ELR (cell line): Measurements from ENCODE around the gene RSAD2.
"Not testable (repeated sequence)": the region's sequence is repeated elsewhere in the genome, so short reads cannot be mapped to it uniquely, and the experiment has no call there.

ENCODE experiments used
- DNase-seq: peaks from one replicate; pipeline ENCODE4 v3.0.0-alpha.2; 2015; ENCODE audit warnings: low read depth

The RSAD2 gene

GRCh38 chr2:6926071-6926732 is 48.6 kb downstream of the RSAD2 start:
- DNase-seq, result no peak

- DNase-seq, result no peak
These were observed 49.6 kb downstream of the RSAD2 start for GRCh38 chr2:6927186-6927585.

- DNase-seq, result no peak
These were observed 50.2 kb downstream of the RSAD2 start for GRCh38 chr2:6927753-6928152.

- DNase-seq, result no peak
These were observed 50.9 kb downstream of the RSAD2 start for GRCh38 chr2:6928452-6928851.

GRCh38 chr2:6929196-6929819 is 51.7 kb downstream of the RSAD2 start:
- DNase-seq, result no peak

GRCh38 chr2:6930923-6931647 is 53.5 kb downstream of the RSAD2 start:
- no peak for DNase-seq

- DNase-seq, result no peak
These were observed 54.2 kb downstream of the RSAD2 start for GRCh38 chr2:6931753-6932152.

- DNase-seq, result no peak
These were observed 54.6 kb downstream of the RSAD2 start for GRCh38 chr2:6932206-6932605.

GRCh38 chr2:6932828-6933227 is 55.3 kb downstream of the RSAD2 start:
- DNase-seq, result no peak

- DNase-seq, result no peak
These were observed 56.3 kb downstream of the RSAD2 start for GRCh38 chr2:6933911-6934310.

GRCh38 chr2:6934345-6934744 is 56.8 kb downstream of the RSAD2 start:
- DNase-seq, result no peak

GRCh38 chr2:6934758-6935651 is 57.4 kb downstream of the RSAD2 start:
- no peak for DNase-seq

GRCh38 chr2:6935652-6936020 is 58.1 kb downstream of the RSAD2 start:
- DNase-seq, result not testable (repeated sequence)

- DNase-seq, result no peak
These were observed 59.6 kb downstream of the RSAD2 start for GRCh38 chr2:6937157-6937556.

GRCh38 chr2:6937582-6937981 is 60.0 kb downstream of the RSAD2 start:
- DNase-seq, result no peak

- no peak for DNase-seq
These were observed 61.5 kb downstream of the RSAD2 start for GRCh38 chr2:6939071-6939470.

- no peak for DNase-seq
These were observed 63.2 kb downstream of the RSAD2 start for GRCh38 chr2:6940820-6941219.

GRCh38 chr2:6941299-6942046 is 63.9 kb downstream of the RSAD2 start:
- no peak for DNase-seq

GRCh38 chr2:6942848-6943247 is 65.3 kb downstream of the RSAD2 start:
- no peak for DNase-seq

- DNase-seq, result no peak
These were observed 65.9 kb downstream of the RSAD2 start for GRCh38 chr2:6943523-6943922.

- no peak for DNase-seq
These were observed 66.4 kb downstream of the RSAD2 start for GRCh38 chr2:6943971-6944370.

GRCh38 chr2:6944555-6944954 is 67.0 kb downstream of the RSAD2 start:
- no peak for DNase-seq
